GM10266 (cell line): ENCODE data around the gene ATP10B.

ENCODE experiments used
- DNase-seq: peaks from one replicate; pipeline ENCODE4 v3.0.0; 2012; ENCODE audit errors: extremely low spot score
- TF ChIP-seq, protein P1 (sequence below): IDR thresholded peaks from 2 replicates; pipeline ENCODE4 v1.5.1; 2012; ENCODE audit warnings: mild to moderate bottlenecking, low read depth; ENCODE audit not compliant: control insufficient read depth, insufficient read depth; ENCODE audit errors: missing control alignments

ATP10B gene

DNA sequence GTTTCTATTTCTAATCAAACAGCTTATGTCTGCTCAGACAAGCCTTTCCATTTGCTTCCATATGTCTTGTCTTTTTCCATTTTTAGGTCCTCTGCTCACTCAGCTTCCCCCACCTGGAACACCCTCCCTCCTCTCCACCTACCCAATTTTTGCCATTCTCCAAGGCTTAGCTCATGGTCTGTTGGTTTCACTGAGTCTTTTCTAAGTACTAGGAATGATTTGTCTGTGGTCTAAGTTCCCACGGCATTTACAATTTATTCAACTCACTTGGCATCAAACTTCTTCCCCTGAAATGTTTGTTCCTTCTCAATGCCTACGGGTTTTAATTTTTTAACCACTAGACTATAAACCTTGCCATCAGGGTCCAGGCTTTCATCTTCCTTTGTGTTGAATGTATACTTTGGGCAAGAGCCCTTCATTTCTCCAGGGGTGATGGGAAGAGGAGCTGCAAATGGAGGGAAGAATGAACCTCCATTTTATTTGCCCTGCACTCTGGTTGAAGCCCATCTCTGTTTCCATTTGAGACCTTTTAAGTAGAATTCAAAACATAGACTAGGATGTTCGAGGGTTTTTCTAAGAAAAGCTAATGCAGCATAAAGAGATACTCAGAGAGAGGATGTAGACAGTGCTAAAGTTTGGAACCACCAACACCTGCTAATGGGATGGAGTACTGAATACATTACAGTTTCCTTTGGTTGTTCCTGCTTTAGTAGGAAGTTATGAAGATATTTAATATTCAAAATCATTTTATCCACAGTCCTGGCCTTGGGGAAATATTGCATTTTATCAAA, 326.3 kb downstream of the ATP10B start:
- TF ChIP-seq, protein P1, sequence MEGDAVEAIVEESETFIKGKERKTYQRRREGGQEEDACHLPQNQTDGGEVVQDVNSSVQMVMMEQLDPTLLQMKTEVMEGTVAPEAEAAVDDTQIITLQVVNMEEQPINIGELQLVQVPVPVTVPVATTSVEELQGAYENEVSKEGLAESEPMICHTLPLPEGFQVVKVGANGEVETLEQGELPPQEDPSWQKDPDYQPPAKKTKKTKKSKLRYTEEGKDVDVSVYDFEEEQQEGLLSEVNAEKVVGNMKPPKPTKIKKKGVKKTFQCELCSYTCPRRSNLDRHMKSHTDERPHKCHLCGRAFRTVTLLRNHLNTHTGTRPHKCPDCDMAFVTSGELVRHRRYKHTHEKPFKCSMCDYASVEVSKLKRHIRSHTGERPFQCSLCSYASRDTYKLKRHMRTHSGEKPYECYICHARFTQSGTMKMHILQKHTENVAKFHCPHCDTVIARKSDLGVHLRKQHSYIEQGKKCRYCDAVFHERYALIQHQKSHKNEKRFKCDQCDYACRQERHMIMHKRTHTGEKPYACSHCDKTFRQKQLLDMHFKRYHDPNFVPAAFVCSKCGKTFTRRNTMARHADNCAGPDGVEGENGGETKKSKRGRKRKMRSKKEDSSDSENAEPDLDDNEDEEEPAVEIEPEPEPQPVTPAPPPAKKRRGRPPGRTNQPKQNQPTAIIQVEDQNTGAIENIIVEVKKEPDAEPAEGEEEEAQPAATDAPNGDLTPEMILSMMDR = no peak
- no peak for DNase-seq

DNA sequence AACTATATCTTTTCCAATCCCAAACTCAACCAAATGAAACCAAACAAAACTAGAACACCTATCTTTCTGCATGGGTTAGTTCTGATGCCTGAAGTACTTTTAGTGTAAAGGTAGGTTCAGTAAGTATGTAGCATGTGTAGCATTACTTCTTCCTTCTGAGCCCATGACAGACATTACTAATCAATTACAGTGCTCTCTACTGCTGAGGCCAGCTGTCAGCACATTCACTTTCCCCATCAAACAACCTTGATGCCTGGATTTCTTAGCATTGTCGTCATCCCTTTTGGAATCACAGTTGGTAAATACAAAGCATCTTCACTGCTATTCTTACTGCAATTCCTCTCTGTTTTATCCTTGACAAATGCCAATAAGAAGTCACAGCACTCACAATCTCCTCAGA, 327.2 kb downstream of the ATP10B start:
- DNase-seq = no peak
- TF ChIP-seq, protein P1 = no peak

DNA sequence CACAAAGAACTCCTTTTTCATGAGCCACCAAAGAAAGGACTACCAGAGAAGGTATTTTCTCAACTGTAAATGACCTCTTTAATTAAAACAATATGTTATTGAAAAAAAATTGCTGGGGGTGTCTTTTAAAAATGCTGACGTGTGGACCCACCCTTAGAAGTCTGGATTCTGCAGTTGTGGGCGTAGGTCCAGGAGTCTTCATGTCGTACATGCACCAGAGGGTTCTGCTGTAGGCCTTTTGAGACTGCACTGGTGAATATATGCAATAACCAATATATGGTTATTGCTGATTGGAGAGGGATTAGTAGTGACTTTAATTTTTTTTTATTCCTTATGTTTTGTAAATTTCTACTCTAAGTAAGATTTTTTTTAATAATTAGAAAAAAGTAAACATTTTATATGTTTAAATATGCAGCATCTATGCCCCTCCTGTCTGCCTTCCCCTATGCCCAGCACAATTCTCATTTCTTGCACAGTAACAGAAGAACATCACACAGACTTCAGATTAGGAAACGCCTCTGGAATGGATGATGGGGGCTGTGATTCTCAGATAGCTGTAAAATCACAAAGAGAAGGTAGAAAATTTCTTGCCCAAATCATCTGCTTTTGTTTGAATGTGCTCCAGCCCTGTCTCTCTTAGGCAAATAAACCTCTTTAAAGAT, 328.4 kb downstream of the ATP10B start:
- DNase-seq = no peak
- TF ChIP-seq, protein P1 = no peak

DNA sequence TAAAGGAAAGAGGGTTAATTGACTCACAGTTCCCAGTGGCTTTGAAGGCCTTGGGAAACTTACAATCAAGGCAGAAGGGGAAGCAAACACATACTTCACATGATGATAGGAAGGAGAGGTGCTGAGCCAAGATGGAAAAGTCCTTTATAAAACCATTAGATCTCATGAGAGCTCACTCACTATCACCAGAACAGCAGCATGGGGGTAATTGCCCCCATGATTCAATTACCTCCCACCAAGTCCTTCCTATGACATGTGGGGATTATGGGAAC, 330.7 kb downstream of the ATP10B start:
- no peak for DNase-seq

DNA sequence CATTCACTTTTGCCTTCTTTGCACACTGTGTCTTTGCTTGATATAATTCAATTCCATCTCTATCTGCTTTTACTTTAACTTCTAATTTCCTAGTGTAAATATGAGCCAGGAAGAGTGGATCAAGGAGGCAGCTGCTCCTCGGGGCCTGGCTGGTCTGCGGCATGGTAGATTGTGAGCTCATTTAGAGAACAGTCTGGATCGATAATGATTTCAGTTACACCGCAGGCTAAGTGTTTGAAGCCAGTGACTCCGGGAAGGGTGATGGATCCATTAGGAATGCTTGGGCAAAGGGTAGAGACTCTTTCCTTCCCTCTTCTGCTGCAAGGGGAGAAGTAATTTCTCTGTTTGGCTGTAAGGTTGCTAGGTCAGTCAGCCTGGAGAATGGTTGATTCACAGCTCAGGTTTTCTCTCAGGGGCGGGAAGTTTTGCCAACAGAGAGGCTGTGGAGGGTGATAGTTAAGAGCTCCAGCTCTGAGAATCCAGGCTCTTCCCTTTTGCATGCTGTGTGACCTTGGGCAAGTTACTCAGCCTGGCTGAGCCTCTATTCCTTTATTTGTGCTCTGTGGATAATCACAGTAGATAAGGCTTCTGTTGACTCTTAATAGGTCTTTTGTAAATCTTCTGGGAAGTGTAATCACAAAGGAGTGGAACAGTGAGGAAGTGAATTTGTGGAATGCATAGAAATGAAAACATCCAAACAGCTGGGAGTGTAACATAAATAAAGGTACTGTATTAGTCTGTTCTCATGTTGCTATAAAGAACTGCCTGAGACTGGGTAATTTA, 331.2 kb downstream of the ATP10B start:
- no peak for DNase-seq
- TF ChIP-seq, protein P1 = no peak

More for the DNA sequence above, 330.7 kb downstream of the ATP10B start:
- TF ChIP-seq, protein P1 = no peak

DNA sequence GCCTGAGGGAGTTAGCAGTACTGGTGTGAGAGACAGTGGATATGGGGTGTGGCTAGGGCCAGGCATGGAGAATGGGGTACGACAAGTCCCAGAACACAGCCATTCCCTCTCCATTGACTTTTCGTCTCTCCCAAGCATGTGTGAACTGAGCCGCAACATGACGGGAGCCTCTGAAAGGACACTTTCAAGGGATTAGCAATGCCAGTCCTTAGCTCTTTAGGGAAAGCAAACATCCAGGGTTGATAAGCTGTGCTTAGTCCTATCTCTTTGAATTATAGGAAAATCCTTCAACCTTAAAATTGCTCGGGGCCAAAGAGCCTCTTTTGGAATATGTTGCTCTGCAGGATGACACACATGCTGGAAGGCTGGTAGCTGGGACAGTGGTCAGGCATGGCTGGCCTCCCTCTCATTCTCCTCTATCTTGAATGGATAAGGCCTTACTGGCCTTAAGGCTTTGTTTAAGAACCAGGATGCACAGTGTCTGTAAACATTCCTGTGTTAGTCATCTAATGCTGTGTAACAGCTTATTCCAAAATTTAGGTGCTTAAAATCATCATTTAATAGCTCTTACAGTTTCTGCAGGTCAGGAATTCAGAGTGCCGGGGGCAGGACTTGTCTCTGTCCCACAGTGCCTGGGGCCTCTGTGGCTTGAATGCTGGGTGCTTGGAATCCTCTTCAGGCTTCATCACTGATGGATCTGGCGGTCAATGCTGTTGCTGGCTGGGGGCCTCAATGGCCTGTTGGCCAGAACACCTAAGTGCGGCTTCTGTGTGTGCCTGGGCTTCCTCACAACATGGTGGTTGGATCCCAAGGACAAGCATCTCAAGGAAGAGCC, 335.1 kb downstream of the ATP10B start:
- no peak for DNase-seq
- TF ChIP-seq, protein P1 = no peak
